Lower lobe of right lung (tissue), 2 donors: ENCODE data around the gene ASPDH. TPM values are rescaled to one million over a fixed set of nuclear protein-coding genes. Genes with fewer than 3 reads are reported as not detected.

ENCODE experiments used
- ATAC-seq, 2 donors: fragments of 200-7000 bp; cut with Tn5 transposase; one replicate each; pipeline ENCODE4 v1.9.1; 2020 to 2022; ENCODE audit warnings: mild to moderate bottlenecking in 2 of 2, moderate library complexity in 2 of 2
- DNase-seq: peaks from one replicate; pipeline ENCODE4 v3.0.0-alpha.2; 2020
- H3K27ac ChIP-seq: fragments of 200-600 bp; one replicate; pipeline ENCODE4 v1.8.0; 2022
- H3K27me3 ChIP-seq: fragments of 200-600 bp; one replicate; pipeline ENCODE4 v1.8.0; 2022; ENCODE audit warnings: low read depth
- H3K36me3 ChIP-seq: fragments of 200-600 bp; one replicate; pipeline ENCODE4 v1.8.0; 2022; ENCODE audit warnings: mild to moderate bottlenecking
- H3K4me1 ChIP-seq: fragments of 200-600 bp; one replicate; pipeline ENCODE4 v1.8.0; 2022
- H3K4me3 ChIP-seq: fragments of 200-600 bp; one replicate; pipeline ENCODE4 v1.8.0; 2022; ENCODE audit warnings: mild to moderate bottlenecking
- H3K9me3 ChIP-seq: fragments of 200-600 bp; one replicate; pipeline ENCODE4 v1.8.0; 2022
- intact Hi-C: fragments of 100-400 bp; cut with DNase I; formaldehyde crosslinking; loops from one replicate; pipeline ENCODE4 v1.11.0; 2022
- total RNA-seq: library from RNA; stranded (reverse); fragmentation: NEBNext Ultra II Directional; extraction: Animal tissue kit (Norgen Biotek cat#: 25700); gene quantifications from one replicate; pipeline ENCODE4 v1.2.1, GENCODE V29; 2021
- TF ChIP-seq, protein P1 (sequence below): fragments of 200-600 bp; IDR thresholded peaks from one replicate; pipeline ENCODE4 v1.8.0; 2022; ENCODE audit warnings: antibody characterized with exemption, mild to moderate bottlenecking
- donor health status: DM: no; HTN: yes; CAD: no; lungs with severe emphysema.

Gene ASPDH
- total RNA-seq, 1 donor from 2014 or later: not detected

DNA sequence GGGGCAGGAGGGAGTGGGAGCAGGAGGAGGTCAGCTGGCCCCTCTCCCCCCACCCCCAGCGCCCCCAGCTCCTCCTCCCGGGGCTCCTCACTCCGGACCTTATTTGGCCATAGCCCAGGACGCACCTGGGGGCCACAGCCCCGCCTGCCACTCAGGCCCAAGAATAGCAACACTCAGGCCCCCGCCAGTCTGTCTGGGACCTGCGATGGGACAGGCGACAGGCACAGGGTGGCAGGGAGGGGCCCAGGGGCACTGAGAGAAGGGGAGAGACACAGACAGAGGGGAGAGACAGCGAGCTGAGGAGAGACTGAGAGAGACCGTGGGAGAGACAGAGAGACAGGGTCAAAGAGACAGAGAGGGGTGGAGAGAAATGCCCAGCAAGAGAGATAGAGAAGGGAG, 13.0 kb downstream of the ASPDH start:
- H3K4me3 ChIP-seq: no peak overlapping the region
- ATAC-seq (peak; percentile 59 to 67), DNase-seq (peak; percentile 47)
- TF ChIP-seq, protein P1, sequence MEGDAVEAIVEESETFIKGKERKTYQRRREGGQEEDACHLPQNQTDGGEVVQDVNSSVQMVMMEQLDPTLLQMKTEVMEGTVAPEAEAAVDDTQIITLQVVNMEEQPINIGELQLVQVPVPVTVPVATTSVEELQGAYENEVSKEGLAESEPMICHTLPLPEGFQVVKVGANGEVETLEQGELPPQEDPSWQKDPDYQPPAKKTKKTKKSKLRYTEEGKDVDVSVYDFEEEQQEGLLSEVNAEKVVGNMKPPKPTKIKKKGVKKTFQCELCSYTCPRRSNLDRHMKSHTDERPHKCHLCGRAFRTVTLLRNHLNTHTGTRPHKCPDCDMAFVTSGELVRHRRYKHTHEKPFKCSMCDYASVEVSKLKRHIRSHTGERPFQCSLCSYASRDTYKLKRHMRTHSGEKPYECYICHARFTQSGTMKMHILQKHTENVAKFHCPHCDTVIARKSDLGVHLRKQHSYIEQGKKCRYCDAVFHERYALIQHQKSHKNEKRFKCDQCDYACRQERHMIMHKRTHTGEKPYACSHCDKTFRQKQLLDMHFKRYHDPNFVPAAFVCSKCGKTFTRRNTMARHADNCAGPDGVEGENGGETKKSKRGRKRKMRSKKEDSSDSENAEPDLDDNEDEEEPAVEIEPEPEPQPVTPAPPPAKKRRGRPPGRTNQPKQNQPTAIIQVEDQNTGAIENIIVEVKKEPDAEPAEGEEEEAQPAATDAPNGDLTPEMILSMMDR: no peak
- no peaks in the 10 kb centered on the region for H3K36me3 ChIP-seq
- intact Hi-C loops: no loop called here
- H3K27ac ChIP-seq: no peak overlapping the region
- no peaks in the 10 kb centered on the region for H3K27me3 ChIP-seq
- H3K9me3 ChIP-seq: no peaks in the 10 kb centered on the region
- no peaks in the 10 kb centered on the region for H3K4me1 ChIP-seq

DNA sequence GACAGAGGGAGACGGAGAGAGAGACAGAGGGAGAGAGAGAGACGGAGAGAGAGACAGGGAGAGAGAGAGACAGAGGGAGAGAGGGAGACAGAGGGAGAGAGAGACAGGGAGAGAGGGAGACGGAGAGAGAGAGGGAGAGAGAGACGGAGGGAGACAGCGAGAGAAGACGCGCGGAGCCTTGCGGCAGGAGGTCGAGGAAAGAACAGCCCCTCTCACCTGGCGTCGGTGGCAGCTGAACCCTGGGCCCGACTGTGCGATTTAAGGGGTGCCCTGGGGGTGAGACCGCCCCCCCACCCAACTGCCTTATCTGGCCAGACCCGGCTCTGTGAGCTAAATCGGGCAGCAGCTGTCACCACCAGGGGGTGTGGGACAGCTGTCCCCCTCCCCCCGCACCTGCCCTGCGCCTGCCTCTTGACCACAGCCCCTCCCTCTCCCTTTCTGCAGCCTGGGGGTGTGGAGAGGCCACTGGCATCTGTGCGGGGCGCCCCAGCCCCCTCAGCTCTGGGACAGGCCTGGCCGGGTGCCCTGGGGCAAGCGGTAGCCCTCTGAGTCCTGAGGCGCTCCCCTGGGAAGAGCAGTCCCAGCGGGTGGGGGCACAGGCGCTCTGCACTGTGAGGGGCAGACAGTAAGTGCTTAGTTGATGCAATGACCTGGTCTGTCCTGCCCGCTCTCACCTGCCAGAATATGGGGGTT, 13.5 kb downstream of the ASPDH start:
- no peak overlapping the region for H3K27ac ChIP-seq
- H3K36me3 ChIP-seq: no peaks in the 10 kb centered on the region
- intact Hi-C loops: no loop called here
- no peaks in the 10 kb centered on the region for H3K9me3 ChIP-seq
- peak; percentile 44 for DNase-seq
- ATAC-seq: peak; percentile 51 to 64
- no peak overlapping the region for H3K4me3 ChIP-seq
- no peaks in the 10 kb centered on the region for H3K4me1 ChIP-seq
- TF ChIP-seq, protein P1: no peak
- H3K27me3 ChIP-seq: no peaks in the 10 kb centered on the region

DNA sequence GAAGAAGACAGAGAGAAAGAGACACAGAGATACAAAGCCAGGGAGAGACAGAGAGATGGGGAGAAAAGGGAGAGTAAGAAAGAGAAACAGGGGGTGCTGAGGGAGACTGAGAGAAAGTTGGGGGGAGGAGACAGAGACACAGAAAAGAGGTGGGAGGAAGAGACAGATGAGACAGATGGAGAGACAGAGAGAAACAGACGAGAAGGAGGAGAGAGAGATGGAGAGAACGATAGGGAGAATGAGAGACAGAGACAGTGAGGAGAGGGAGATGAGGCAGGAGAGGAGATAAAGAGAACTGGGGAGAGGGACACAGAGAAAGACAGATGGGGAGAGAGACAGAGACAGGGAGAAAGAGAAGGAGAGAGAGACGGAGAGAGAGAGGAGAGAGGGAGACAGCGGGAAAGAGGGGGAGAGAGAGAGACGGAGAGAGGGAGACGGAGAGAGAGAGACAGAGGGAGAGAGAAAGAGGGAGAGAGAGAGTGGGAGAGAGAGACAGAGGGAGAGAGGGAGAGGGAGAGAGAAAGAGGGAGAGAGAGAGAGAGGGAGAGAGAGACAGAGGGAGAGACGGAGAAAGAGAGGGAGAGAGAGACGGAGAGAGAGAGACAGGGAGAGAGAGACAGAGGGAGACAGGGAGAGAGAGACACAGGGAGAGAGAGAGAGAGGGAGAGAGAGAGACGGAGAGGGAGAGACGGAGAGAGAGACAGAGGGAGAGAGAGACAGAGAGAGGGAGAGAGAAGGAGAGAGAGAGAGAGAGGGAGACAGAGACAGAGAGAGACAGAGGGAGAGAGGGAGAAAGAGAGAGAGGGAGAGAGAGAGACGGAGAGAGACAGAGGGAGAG, 15.3 kb downstream of the ASPDH start:
- intact Hi-C loops: no loop called here

DNA sequence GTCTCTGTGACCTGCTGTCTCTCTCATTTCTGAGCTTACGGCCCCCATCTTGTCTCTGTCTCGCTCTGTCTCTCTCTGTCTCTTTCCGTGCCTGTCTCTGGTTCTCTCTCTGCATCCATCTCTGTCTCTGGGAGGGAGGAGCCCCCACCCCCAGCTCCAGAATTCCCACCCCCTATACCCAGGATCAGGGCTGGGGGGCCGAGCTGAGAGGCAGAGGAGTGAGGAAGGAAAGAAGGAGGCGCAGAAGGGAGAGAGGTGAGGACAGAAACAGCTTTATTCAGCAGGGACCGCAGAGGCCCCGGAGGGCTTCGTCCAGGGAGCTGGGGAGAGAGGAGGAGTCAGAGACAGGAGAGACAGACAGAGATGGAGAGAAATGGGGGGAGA, 16.7 kb downstream of the ASPDH start:
- Histone ChIP-seq H3K27ac (no peak overlapping the region), H3K9me3 (no peaks in the 10 kb centered on the region), H3K4me3 (no peak overlapping the region), H3K4me1 (no peaks in the 10 kb centered on the region), H3K36me3 (no peaks in the 10 kb centered on the region), H3K27me3 (no peaks in the 10 kb centered on the region)
- intact Hi-C loops: no loop called here
- TF ChIP-seq, protein P1: no peak
- ATAC-seq (no peak), DNase-seq (peak; percentile 14)

More for the DNA sequence above, 15.3 kb downstream of the ASPDH start:
- H3K36me3 ChIP-seq: no peaks in the 10 kb centered on the region
- H3K9me3 ChIP-seq: no peaks in the 10 kb centered on the region
- DNase-seq (no peak), ATAC-seq (no peak)
- no peak overlapping the region for H3K4me3 ChIP-seq
- H3K4me1 ChIP-seq: no peaks in the 10 kb centered on the region
- TF ChIP-seq, protein P1: no peak
- no peaks in the 10 kb centered on the region for H3K27me3 ChIP-seq
- no peak overlapping the region for H3K27ac ChIP-seq

DNA sequence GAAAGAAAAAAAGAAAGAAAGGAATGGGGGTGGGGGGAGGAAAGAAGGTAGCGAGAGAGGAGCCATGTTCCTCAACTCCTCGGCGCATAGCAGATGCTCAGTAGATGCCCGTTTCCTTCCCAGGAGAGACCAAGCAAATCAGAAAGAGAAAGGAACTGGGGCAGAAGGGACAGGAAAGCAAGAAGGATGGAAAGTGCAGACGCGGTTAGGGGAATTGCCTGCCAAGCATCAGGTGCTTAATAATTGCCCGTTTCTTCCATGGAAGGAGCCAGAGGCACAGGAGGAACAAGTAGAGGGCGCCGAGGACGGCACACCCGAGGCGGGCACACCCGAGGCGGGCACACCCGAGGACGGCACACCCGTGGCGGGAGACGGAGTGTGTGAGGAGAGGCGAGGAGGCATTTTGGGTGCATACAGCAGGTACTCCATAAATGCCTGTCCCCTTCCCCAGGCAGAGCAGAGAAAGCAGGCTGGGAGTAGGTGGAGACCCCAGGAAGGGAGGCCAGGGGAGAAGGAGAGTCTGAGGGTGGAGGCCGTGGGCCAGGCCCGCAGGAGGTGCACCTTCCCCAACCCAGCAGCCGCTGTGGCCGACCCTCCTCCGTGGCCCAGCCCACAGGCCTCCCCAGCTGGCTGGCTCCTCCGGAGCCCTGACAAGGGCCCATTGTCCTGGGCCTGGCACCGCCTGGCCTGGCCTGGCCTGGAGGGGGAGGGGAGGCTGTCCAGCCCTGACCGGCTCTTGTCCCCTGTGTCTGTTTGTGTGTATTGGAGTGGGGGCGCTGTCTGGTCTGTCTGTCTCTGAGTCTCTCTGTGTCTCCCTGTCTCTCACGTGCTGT, 17.3 kb downstream of the ASPDH start:
- intact Hi-C loops: no loop called here
- Histone ChIP-seq H3K27me3 (no peaks in the 10 kb centered on the region), H3K4me1 (no peaks in the 10 kb centered on the region), H3K9me3 (no peaks in the 10 kb centered on the region), H3K36me3 (no peaks in the 10 kb centered on the region), H3K4me3 (no peak overlapping the region), H3K27ac (no peak overlapping the region)
- TF ChIP-seq, protein P1: no peak
- ATAC-seq (no peak), DNase-seq (peak; percentile 36)
